IMR-90 (cell line): Measurements from ENCODE around the gene RAD51B. TPM values are rescaled to one million over a fixed set of nuclear protein-coding genes. Genes with fewer than 3 reads are reported as not detected.

Experiments used
- ATAC-seq: fragments of 200-7000 bp; cut with Tn5 transposase; 2 replicates; pipeline ENCODE4 v1.9.1; 2020; ENCODE audit warnings: low read depth, mild to moderate bottlenecking, moderate library complexity
- BruUV-seq: library from RNA; stranded (reverse); fragments of 400-500 nt; replicated peaks from 2 replicates; lab custom pipeline; 2021; lab: Mats Ljungman, UMichigan
- CTCF ChIA-PET: fragments of 300-600 bp; formaldehyde crosslinking; extraction: SDS; loops from one replicate; lab custom pipeline; 2021; ENCODE audit warnings: antibody characterized with exemption; lab: Yijun Ruan, JAX
- POLR2A ChIA-PET: fragments of 300-600 bp; sonication (Branson Sonifier 250); formaldehyde crosslinking; loops from one replicate; lab custom pipeline; 2022; ENCODE audit warnings: antibody characterized with exemption; ENCODE audit not compliant: unreplicated experiment; lab: Charles Lee
- DNase-seq: peaks from one replicate; pipeline ENCODE4 v3.0.0; 2013
- H2AFZ ChIP-seq: replicated peaks from 2 replicates; pipeline ENCODE3; 2013; ENCODE audit warnings: low read length, mild to moderate bottlenecking; ENCODE audit not compliant: poor library complexity
- H2AK5ac ChIP-seq: 2 replicates; pipeline ENCODE4 v1.6.1; 2013; ENCODE audit warnings: low read depth, low read length, inconsistent platforms
- H2AK9ac ChIP-seq: replicated peaks from 2 replicates; pipeline ENCODE3; 2013; ENCODE audit warnings: mild to moderate bottlenecking, low read depth, low read length, moderate library complexity; ENCODE audit not compliant: poor library complexity
- H2BK120ac ChIP-seq: 2 replicates; pipeline ENCODE4 v1.6.1; 2013; ENCODE audit warnings: low read depth, low read length, inconsistent platforms
- H2BK15ac ChIP-seq: 3 replicates; pipeline ENCODE4 v1.6.1; 2013; ENCODE audit warnings: low read depth, low read length, inconsistent platforms
- H2BK20ac ChIP-seq: 2 replicates; pipeline ENCODE4 v1.6.1; 2013; ENCODE audit warnings: low read depth, mild to moderate bottlenecking, inconsistent platforms, low read length, moderate library complexity
- H2BK5ac ChIP-seq: 2 replicates; pipeline ENCODE4 v1.6.1; 2013; ENCODE audit warnings: mild to moderate bottlenecking, low read depth, low read length, inconsistent platforms; ENCODE audit not compliant: poor library complexity, severe bottlenecking
- H3K14ac ChIP-seq: replicated peaks from 2 replicates; pipeline ENCODE4 v1.6.1; 2013; ENCODE audit warnings: low read depth, low read length, inconsistent platforms
- H3K18ac ChIP-seq: 2 replicates; pipeline ENCODE4 v1.6.1; 2013; ENCODE audit warnings: low read depth, low read length, control low read depth
- H3K23ac ChIP-seq: 2 replicates; pipeline ENCODE4 v1.6.1; 2013; ENCODE audit warnings: low read depth, low read length, inconsistent platforms
- H3K27ac ChIP-seq: 2 replicates; pipeline ENCODE4 v1.5.1; 2013; ENCODE audit warnings: mild to moderate bottlenecking, control low read depth, low read length; ENCODE audit not compliant: insufficient read depth
- H3K27me3 ChIP-seq: 2 replicates; pipeline ENCODE4 v1.6.1; 2013; ENCODE audit warnings: low read length; ENCODE audit not compliant: control insufficient read depth, insufficient read depth
- H3K36me3 ChIP-seq: 2 replicates; pipeline ENCODE4 v1.6.1; 2013; ENCODE audit warnings: low read length, mixed read lengths; ENCODE audit not compliant: control insufficient read depth, insufficient read depth
- H3K4ac ChIP-seq: 2 replicates; pipeline ENCODE4 v1.6.1; 2013; ENCODE audit warnings: low read depth, low read length, inconsistent platforms
- H3K4me1 ChIP-seq: 2 replicates; pipeline ENCODE4 v1.6.1; 2013; ENCODE audit warnings: low read length, mixed read lengths; ENCODE audit not compliant: control insufficient read depth, insufficient read depth
- H3K4me2 ChIP-seq: 2 replicates; pipeline ENCODE4 v1.6.1; 2013; ENCODE audit warnings: low read depth, mild to moderate bottlenecking, control low read depth, low read length, moderate library complexity
- H3K4me3 ChIP-seq: 2 replicates; pipeline ENCODE4 v1.5.1; 2013; ENCODE audit warnings: low read depth, mild to moderate bottlenecking, control low read depth, low read length, moderate library complexity; ENCODE audit not compliant: insufficient read depth
- H3K56ac ChIP-seq: 2 replicates; pipeline ENCODE4 v1.6.1; 2013; ENCODE audit warnings: low read length, inconsistent platforms; ENCODE audit not compliant: insufficient read depth; ENCODE audit errors: extremely low read depth
- H3K79me1 ChIP-seq, 2 experiments: 2 replicates each; pipeline ENCODE4 v1.6.1; 2013; ENCODE audit warnings: low read length in 2 of 2, inconsistent platforms in 1 of 2, low read depth in 1 of 2
- H3K9ac ChIP-seq: 2 replicates; pipeline ENCODE4 v1.6.1; 2013; ENCODE audit warnings: low read depth, low read length, control low read depth
- H3K9me1 ChIP-seq: 2 replicates; pipeline ENCODE4 v1.6.1; 2013; ENCODE audit warnings: low read length, inconsistent platforms; ENCODE audit not compliant: insufficient read depth
- H3K9me3 ChIP-seq: 2 replicates; pipeline ENCODE4 v1.6.1; 2013; ENCODE audit warnings: low read length; ENCODE audit not compliant: control insufficient read depth, insufficient read depth
- H4K20me1 ChIP-seq: 2 replicates; pipeline ENCODE4 v1.6.1; 2013; ENCODE audit warnings: low read length, inconsistent platforms; ENCODE audit not compliant: insufficient read depth
- H4K5ac ChIP-seq: 2 replicates; pipeline ENCODE4 v1.6.1; 2013; ENCODE audit warnings: mild to moderate bottlenecking, low read depth, low read length, control low read depth
- H4K8ac ChIP-seq, 2 experiments: 2 replicates each; pipeline ENCODE4 v1.6.1; 2013; ENCODE audit warnings: low read depth in 2 of 2, low read length in 2 of 2, control low read depth in 1 of 2, inconsistent platforms in 1 of 2
- H4K91ac ChIP-seq: 2 replicates; pipeline ENCODE4 v1.6.1; 2013; ENCODE audit warnings: low read depth, low read length, inconsistent platforms; ENCODE audit not compliant: insufficient read depth
- BHLHE40 ChIP-seq: fragments of 150-350 bp; IDR thresholded peaks from 2 replicates; pipeline ENCODE4 v1.6.1; 2016; ENCODE audit warnings: mild to moderate bottlenecking, low read depth, low read length
- CEBPB ChIP-seq: IDR thresholded peaks from 2 replicates; pipeline ENCODE4 v1.6.1; 2012; ENCODE audit warnings: low read depth, low read length, improper control_type of control experiment
- MAZ ChIP-seq: IDR thresholded peaks from 2 replicates; pipeline ENCODE4 v1.6.1; 2012; ENCODE audit warnings: low read depth, mild to moderate bottlenecking, low read length, improper control_type of control experiment, moderate library complexity, borderline replicate concordance
- WGBS, 2 experiments: methylation state at CpG; one replicate each; pipeline versions ENCODE4 v1.1.5 to v1.1.7; 2013; ENCODE audit warnings: missing lambda C conversion rate in 2 of 2; ENCODE audit not compliant: insufficient read length in 1 of 2; ENCODE audit errors: extremely low coverage in 2 of 2; 5-methylcytosine and 5-hydroxymethylcytosine counted together
- dilution Hi-C: fragments of 300-500 bp; cut with HindIII; formaldehyde crosslinking; loops from one replicate; pipeline ENCODE4 v1.14.3; 2018; ENCODE audit warnings: low sequenced_read_pairs; ENCODE audit not compliant: unreplicated experiment
- in situ Hi-C: fragments of 300-500 bp; cut with MboI; formaldehyde crosslinking; loops from 3 replicates; pipeline ENCODE4 v1.14.3; 2019; ENCODE audit warnings: low sequenced_read_pairs, inconsistent platforms, mixed read lengths
- intact Hi-C: fragments of 100-400 bp; cut with micrococcal nuclease; formaldehyde crosslinking; loops from 2 replicates; pipeline ENCODE4 v1.10.0; 2022
- polyA plus RNA-seq, 3 experiments: library from polyadenylated mRNA; depleted of rRNA; stranded (reverse); fragments of >200 nt; gene quantifications; 2 replicates each; pipeline ENCODE4 v1.2.3, GENCODE V29; 2012; ENCODE audit warnings: low replicate concordance in 1 of 3
- total RNA-seq: library from RNA; depleted of rRNA; stranded (reverse); fragments of >200 nt; gene quantifications from 2 replicates; pipeline ENCODE4 v1.2.3, GENCODE V29; 2012

The RAD51B gene
- total and polyA plus RNA-seq, 2 of the 4 experiments (the other 2 are of a cell fraction) = 5.1 to 18.8 TPM

- peak overlapping the region; percentile 37 for H2BK20ac ChIP-seq
- ATAC-seq (no peak), DNase-seq (no peak)
- peaks cover 4% of the 10 kb centered on the region for H3K4me1 ChIP-seq
- no peak overlapping the region for H3K4me3 ChIP-seq
- H2BK15ac ChIP-seq = peak overlapping the region; percentile 74; the same call in 1 of the 3 replicates
- 100% methylated on average over 1 of the region's 4 CpGs; no CpG with 5 or more reads in 1 of the 2 experiments for WGBS, 2 experiments
- no peak overlapping the region; a peak in 1 of 4 replicates for H4K8ac ChIP-seq
- TF ChIP-seq MAZ (no peak), CEBPB (no peak), BHLHE40 (no peak)
- H2BK5ac ChIP-seq = no peak overlapping the region
- H4K5ac ChIP-seq = no peak overlapping the region
- H3K9me1 ChIP-seq = peaks cover 10% of the 10 kb centered on the region
- no peak overlapping the region for H3K9ac ChIP-seq
- H3K56ac ChIP-seq = no peak overlapping the region
- H3K18ac ChIP-seq = no peak overlapping the region
- H3K4me2 ChIP-seq = no peak overlapping the region
- intact Hi-C loops = no loop called here
- H2BK120ac ChIP-seq = peak overlapping the region; percentile 20; the same call in 1 of the 2 replicates
- ChIA-PET POLR2A (no interaction called here), CTCF (no interaction called here)
- in situ Hi-C loops = no loop called here
- H4K20me1 ChIP-seq = no peaks in the 10 kb centered on the region
- no peaks in the 10 kb centered on the region for H3K27me3 ChIP-seq
- peak overlapping the region; percentile 63 for H3K4ac ChIP-seq
- H3K14ac ChIP-seq = no peak overlapping the region; the same call in 1 of the 2 replicates
- H3K23ac ChIP-seq = no peak overlapping the region
- no peak overlapping the region for H2AFZ ChIP-seq
- peaks cover 0 to 3% of the 10 kb centered on the region in 2 experiments; a peak in 1 of 4 replicates for H3K79me1 ChIP-seq
- dilution Hi-C loops = no loop called here
- no peaks in the 10 kb centered on the region for H3K9me3 ChIP-seq
- no TSS peak for BruUV-seq
- H2AK9ac ChIP-seq = no peak overlapping the region
- no peak overlapping the region for H3K27ac ChIP-seq
- 0 out of 2 replicates have a peak overlapping the region, but pooled peaks have one; percentile 59 for H4K91ac ChIP-seq
- no peaks in the 10 kb centered on the region for H3K36me3 ChIP-seq
- H2AK5ac ChIP-seq = peak overlapping the region; percentile 59
Measured at GRCh38 chr14:68556253-68556652, 736.7 kb downstream of the RAD51B start.
